ENCODE results near the gene HIVEP3.

HIVEP3 gene

DNA sequence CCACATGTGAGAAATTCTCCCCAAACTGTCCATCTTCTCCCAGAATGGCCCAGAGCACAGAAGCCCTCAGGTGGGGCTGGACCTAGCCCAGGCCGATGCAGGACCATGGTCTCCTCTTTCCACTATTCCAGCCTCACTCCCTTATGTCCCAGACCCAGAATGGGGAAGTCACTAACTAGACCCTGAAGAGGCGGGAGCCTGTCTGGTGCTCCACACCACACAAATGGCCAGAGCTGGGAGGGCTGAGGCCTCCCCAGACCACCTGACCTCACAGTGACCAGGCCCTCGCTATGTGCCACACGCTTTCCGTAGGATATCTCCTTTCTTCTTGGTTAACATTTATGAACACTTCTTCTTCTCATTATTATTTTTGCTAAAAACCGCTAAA is 379.3 kb downstream of the HIVEP3 start:
- H3K9me3 ChIP-seq (ENCODE audit: control insufficient read depth, low read length) = no peaks in the 10 kb centered on the region
- no peaks in the 10 kb centered on the region for H3K4me1 ChIP-seq (ENCODE audit: control insufficient read depth, insufficient read depth, low read length)
- no peaks in the 10 kb centered on the region for H3K27me3 ChIP-seq (ENCODE audit: control insufficient read depth, insufficient read depth, low read length)
- H3K4me3 ChIP-seq (ENCODE audit: low read length) = no peak overlapping the region
- no peaks in the 10 kb centered on the region for H3K36me3 ChIP-seq (ENCODE audit: control insufficient read depth, insufficient read depth, low read length)
- no peak overlapping the region for H3K9ac ChIP-seq (ENCODE audit: low read length)

- Histone ChIP-seq H3K9me3 (ENCODE audit: control insufficient read depth, low read length) (no peaks in the 10 kb centered on the region), H3K4me3 (ENCODE audit: low read length) (no peak overlapping the region), H3K36me3 (ENCODE audit: control insufficient read depth, insufficient read depth, low read length) (no peaks in the 10 kb centered on the region), H3K27me3 (ENCODE audit: control insufficient read depth, insufficient read depth, low read length) (no peaks in the 10 kb centered on the region), H3K4me1 (ENCODE audit: control insufficient read depth, insufficient read depth, low read length) (no peaks in the 10 kb centered on the region), H3K9ac (ENCODE audit: low read length) (no peak overlapping the region)
Measured at GRCh38 chr1:41538741-41539417, 379.8 kb downstream of the HIVEP3 start.

DNA sequence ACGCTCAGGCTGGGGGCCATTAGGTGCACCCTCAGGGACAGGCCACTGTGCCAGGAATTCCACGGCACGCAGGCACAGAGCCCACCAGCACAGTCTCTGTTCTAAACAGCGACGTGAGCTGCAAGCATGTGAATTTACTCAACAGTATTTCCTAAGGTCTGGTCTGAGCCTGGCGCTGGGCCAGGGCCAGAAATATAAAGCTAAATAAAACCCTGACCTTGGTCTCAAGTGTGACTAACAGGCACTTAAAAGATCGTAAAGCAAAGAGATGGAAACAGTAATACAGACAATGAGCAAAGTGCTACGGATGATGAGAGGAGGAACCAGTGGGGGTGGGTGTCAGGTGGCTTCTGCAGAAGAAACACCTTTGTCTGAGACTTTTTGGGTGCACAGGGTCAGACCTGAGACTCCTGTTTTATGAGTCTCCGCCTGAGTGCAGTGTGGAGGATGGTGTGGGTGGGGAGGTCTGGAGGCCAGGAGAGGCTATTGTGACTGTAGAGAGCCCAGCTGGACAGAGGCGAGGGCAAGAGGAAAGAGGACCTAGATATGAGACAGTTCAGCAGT is 380.9 kb downstream of the HIVEP3 start:
- no peaks in the 10 kb centered on the region for H3K4me1 ChIP-seq (ENCODE audit: control insufficient read depth, insufficient read depth, low read length)
- no peak overlapping the region for H3K9ac ChIP-seq (ENCODE audit: low read length)
- H3K36me3 ChIP-seq (ENCODE audit: control insufficient read depth, insufficient read depth, low read length) = no peaks in the 10 kb centered on the region
- H3K9me3 ChIP-seq (ENCODE audit: control insufficient read depth, low read length) = no peaks in the 10 kb centered on the region
- H3K4me3 ChIP-seq (ENCODE audit: low read length) = no peak overlapping the region
- no peaks in the 10 kb centered on the region for H3K27me3 ChIP-seq (ENCODE audit: control insufficient read depth, insufficient read depth, low read length)

DNA sequence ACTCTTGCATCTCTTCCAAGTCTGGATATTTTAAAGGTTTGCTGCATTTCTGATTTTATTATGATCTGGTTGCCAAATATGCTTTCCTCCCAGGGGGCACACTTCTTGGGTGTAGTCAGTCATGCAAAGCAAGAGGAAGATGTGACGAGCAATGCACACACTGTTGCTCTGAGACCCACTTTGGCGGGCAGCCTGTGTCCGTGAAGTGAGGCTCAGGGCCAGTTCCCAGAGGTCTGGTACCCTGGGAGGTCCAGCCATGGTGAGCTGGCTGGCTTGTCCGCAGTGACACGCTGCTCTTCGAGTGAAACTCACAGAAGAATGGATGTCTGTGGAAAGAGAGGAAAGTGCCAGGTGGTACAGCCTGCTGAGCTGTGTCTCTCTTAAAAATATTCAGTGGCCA is 381.5 kb downstream of the HIVEP3 start:
- Histone ChIP-seq H3K4me3 (ENCODE audit: low read length) (no peak overlapping the region), H3K9ac (ENCODE audit: low read length) (no peak overlapping the region), H3K36me3 (ENCODE audit: control insufficient read depth, insufficient read depth, low read length) (no peaks in the 10 kb centered on the region), H3K4me1 (ENCODE audit: control insufficient read depth, insufficient read depth, low read length) (no peaks in the 10 kb centered on the region), H3K9me3 (ENCODE audit: control insufficient read depth, low read length) (no peaks in the 10 kb centered on the region), H3K27me3 (ENCODE audit: control insufficient read depth, insufficient read depth, low read length) (peaks cover 2% of the 10 kb centered on the region)

GRCh38 chr1:41536361-41536802 is 382.3 kb downstream of the HIVEP3 start:
- no peak overlapping the region for H3K4me3 ChIP-seq (ENCODE audit: low read length)
- peaks cover 4% of the 10 kb centered on the region for H3K27me3 ChIP-seq (ENCODE audit: control insufficient read depth, insufficient read depth, low read length)
- H3K4me1 ChIP-seq (ENCODE audit: control insufficient read depth, insufficient read depth, low read length) = no peaks in the 10 kb centered on the region
- no peaks in the 10 kb centered on the region for H3K36me3 ChIP-seq (ENCODE audit: control insufficient read depth, insufficient read depth, low read length)
- H3K9me3 ChIP-seq (ENCODE audit: control insufficient read depth, low read length) = no peaks in the 10 kb centered on the region
- H3K9ac ChIP-seq (ENCODE audit: low read length) = no peak overlapping the region

- H3K36me3 ChIP-seq (ENCODE audit: control insufficient read depth, insufficient read depth, low read length) = no peaks in the 10 kb centered on the region
- no peaks in the 10 kb centered on the region for H3K4me1 ChIP-seq (ENCODE audit: control insufficient read depth, insufficient read depth, low read length)
- H3K4me3 ChIP-seq (ENCODE audit: low read length) = no peak overlapping the region
- peaks cover 4% of the 10 kb centered on the region for H3K27me3 ChIP-seq (ENCODE audit: control insufficient read depth, insufficient read depth, low read length)
- H3K9ac ChIP-seq (ENCODE audit: low read length) = no peak overlapping the region
- H3K9me3 ChIP-seq (ENCODE audit: control insufficient read depth, low read length) = no peaks in the 10 kb centered on the region
Measured at GRCh38 chr1:41535716-41536115, 383.0 kb downstream of the HIVEP3 start.

- Histone ChIP-seq H3K4me1 (ENCODE audit: control insufficient read depth, insufficient read depth, low read length) (no peaks in the 10 kb centered on the region), H3K27me3 (ENCODE audit: control insufficient read depth, insufficient read depth, low read length) (peaks cover 4% of the 10 kb centered on the region), H3K9ac (ENCODE audit: low read length) (no peak overlapping the region), H3K9me3 (ENCODE audit: control insufficient read depth, low read length) (no peaks in the 10 kb centered on the region), H3K4me3 (ENCODE audit: low read length) (no peak overlapping the region), H3K36me3 (ENCODE audit: control insufficient read depth, insufficient read depth, low read length) (no peaks in the 10 kb centered on the region)
Measured at GRCh38 chr1:41535276-41535675, 383.4 kb downstream of the HIVEP3 start.

- Histone ChIP-seq H3K4me3 (ENCODE audit: low read length) (no peak overlapping the region), H3K9me3 (ENCODE audit: control insufficient read depth, low read length) (no peaks in the 10 kb centered on the region), H3K36me3 (ENCODE audit: control insufficient read depth, insufficient read depth, low read length) (no peaks in the 10 kb centered on the region), H3K9ac (ENCODE audit: low read length) (no peak overlapping the region), H3K4me1 (ENCODE audit: control insufficient read depth, insufficient read depth, low read length) (no peaks in the 10 kb centered on the region), H3K27me3 (ENCODE audit: control insufficient read depth, insufficient read depth, low read length) (peaks cover 4% of the 10 kb centered on the region)
Measured at GRCh38 chr1:41534181-41535076, 384.3 kb downstream of the HIVEP3 start.

- H3K9me3 ChIP-seq (ENCODE audit: control insufficient read depth, low read length) = no peaks in the 10 kb centered on the region
- H3K9ac ChIP-seq (ENCODE audit: low read length) = no peak overlapping the region
- no peaks in the 10 kb centered on the region for H3K36me3 ChIP-seq (ENCODE audit: control insufficient read depth, insufficient read depth, low read length)
- H3K4me1 ChIP-seq (ENCODE audit: control insufficient read depth, insufficient read depth, low read length) = no peaks in the 10 kb centered on the region
- H3K27me3 ChIP-seq (ENCODE audit: control insufficient read depth, insufficient read depth, low read length) = peaks cover 4% of the 10 kb centered on the region
- no peak overlapping the region for H3K4me3 ChIP-seq (ENCODE audit: low read length)
Measured at GRCh38 chr1:41533731-41534080, 385.0 kb downstream of the HIVEP3 start.

DNA sequence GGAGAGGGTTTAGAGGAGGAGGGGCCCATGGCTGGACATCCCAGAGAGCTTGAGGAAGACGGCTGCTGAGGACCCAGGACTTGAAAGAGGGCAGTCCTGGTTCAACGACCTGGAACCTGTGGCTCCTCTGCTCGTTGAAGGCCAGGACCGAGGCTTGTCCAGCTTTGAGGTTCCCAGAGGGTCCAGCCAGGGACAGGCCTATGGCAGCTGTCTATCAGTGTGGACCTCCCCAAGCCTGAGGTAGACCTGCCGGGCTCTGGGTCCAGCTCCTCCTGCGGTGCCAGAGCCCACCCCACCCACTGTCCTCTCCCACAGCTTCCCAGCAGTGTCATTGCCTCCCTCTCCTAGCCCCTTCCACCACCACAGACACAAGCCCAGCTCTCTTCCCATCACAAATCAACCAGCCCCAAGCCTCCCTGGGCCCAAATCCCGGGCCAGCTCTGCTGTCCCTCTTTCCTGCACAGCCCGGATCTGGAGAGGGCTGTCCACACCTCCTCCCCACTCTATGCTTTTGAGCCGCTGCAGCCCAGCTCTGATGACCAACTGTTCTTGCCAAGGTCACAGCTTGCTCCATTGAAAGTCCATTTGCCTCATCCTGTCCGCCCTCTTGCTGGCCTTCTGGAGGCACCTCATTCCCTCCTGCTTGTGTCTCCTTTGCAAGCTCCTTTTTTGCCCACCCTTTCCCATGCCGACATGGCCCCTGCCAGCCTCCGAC is 385.5 kb downstream of the HIVEP3 start:
- Histone ChIP-seq H3K36me3 (ENCODE audit: control insufficient read depth, insufficient read depth, low read length) (no peaks in the 10 kb centered on the region), H3K9me3 (ENCODE audit: control insufficient read depth, low read length) (no peaks in the 10 kb centered on the region), H3K9ac (ENCODE audit: low read length) (no peak overlapping the region), H3K4me3 (ENCODE audit: low read length) (no peak overlapping the region), H3K27me3 (ENCODE audit: control insufficient read depth, insufficient read depth, low read length) (peaks cover 4% of the 10 kb centered on the region), H3K4me1 (ENCODE audit: control insufficient read depth, insufficient read depth, low read length) (no peaks in the 10 kb centered on the region)

DNA sequence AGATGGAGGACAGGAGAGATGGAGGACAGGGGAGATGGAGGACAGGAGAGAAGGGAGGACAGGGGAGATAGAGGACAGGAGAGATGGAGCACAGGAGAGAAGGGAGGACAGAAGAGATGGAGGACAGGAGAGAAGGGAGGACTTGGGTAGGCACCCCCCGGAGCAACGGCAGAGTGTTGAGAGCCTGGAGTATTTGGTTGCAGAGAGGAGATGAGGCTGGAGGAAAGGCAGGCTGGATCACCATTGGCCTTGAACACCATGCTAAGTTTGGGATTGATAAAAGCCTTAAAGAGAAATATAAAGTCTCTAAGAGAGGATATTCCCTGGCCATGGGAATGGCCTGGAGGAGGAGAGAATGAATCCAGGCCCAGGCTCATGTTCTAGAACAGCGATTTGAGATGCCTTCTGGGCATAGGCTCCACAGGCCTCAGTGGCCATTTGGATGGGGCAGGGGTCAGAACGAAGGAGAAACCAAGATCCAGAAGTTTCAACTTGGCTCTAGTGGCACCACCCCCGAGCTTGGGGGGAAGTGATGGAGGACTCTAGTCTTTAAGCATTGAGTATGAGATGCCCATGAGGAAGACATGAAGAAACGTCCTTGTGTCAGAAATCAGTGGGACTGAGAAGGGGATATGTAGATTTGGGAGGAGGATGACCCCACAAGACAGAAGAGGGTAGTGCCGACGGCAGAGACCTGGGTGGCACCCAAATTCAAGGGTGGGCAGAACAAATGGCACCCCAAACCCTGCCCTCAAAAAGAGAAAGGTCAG is 386.3 kb downstream of the HIVEP3 start:
- Histone ChIP-seq H3K36me3 (ENCODE audit: control insufficient read depth, insufficient read depth, low read length) (no peaks in the 10 kb centered on the region), H3K9me3 (ENCODE audit: control insufficient read depth, low read length) (no peaks in the 10 kb centered on the region), H3K27me3 (ENCODE audit: control insufficient read depth, insufficient read depth, low read length) (peaks cover 4% of the 10 kb centered on the region), H3K4me1 (ENCODE audit: control insufficient read depth, insufficient read depth, low read length) (no peaks in the 10 kb centered on the region), H3K9ac (ENCODE audit: low read length) (no peak overlapping the region), H3K4me3 (ENCODE audit: low read length) (no peak overlapping the region)

Data from mucosa of stomach (tissue), 1 donor.